Activated CD8-positive, alpha-beta T cell treated with anti-CD3 and anti-CD28 coated beads for 36 hours (primary cell): ENCODE results near the gene TNPO2. TPM values are rescaled to one million over a fixed set of nuclear protein-coding genes. Genes with fewer than 3 reads are reported as not detected.

Source experiments
- ATAC-seq: fragments of 200-7000 bp; cut with Tn5 transposase; one replicate; pipeline ENCODE4 v1.10.0; 2021; ENCODE audit warnings: mild to moderate bottlenecking, moderate library complexity
- CTCF ChIA-PET: fragments of 350-600 bp; sonication (Branson Sonifier 250); formaldehyde crosslinking; loops from one replicate; lab custom pipeline; 2021; ENCODE audit warnings: antibody characterized with exemption; lab: Charles Lee
- POLR2A ChIA-PET: fragments of 350-600 bp; sonication (Branson Sonifier 250); formaldehyde crosslinking; loops from one replicate; lab custom pipeline; 2021; ENCODE audit warnings: antibody characterized with exemption; lab: Charles Lee
- DNase-seq: peaks from one replicate; pipeline ENCODE4 v3.0.0-alpha.2; 2020
- H3K27ac Mint-ChIP-seq: one replicate; pipeline ENCODE4 v1.8.0; 2021; ENCODE audit warnings: mild to moderate bottlenecking, mixed read lengths
- H3K27me3 Mint-ChIP-seq: one replicate; pipeline ENCODE4 v1.8.0; 2021; ENCODE audit warnings: mixed read lengths
- H3K36me3 Mint-ChIP-seq: one replicate; pipeline ENCODE4 v1.8.0; 2021; ENCODE audit warnings: low read depth, mixed read lengths
- H3K4me1 Mint-ChIP-seq: one replicate; pipeline ENCODE4 v1.8.0; 2021; ENCODE audit warnings: low read depth, mixed read lengths
- H3K4me3 Mint-ChIP-seq: one replicate; pipeline ENCODE4 v1.8.0; 2021; ENCODE audit warnings: mild to moderate bottlenecking, moderate library complexity, mixed read lengths
- H3K9me3 Mint-ChIP-seq: one replicate; pipeline ENCODE4 v1.8.0; 2021; ENCODE audit warnings: mixed read lengths
- CTCF ChIP-seq: fragments of 200-600 bp; IDR thresholded peaks from one replicate; pipeline ENCODE4 v1.8.0; 2022; ENCODE audit warnings: antibody characterized with exemption, mild to moderate bottlenecking
- intact Hi-C: fragments of 100-400 bp; cut with micrococcal nuclease; formaldehyde crosslinking; loops from one replicate; pipeline ENCODE4 v1.10.0; 2022
- total RNA-seq, 2 experiments: library from RNA; stranded (reverse); gene quantifications; one replicate each; pipeline ENCODE4 v1.2.3, GENCODE V29; 2021

TNPO2 gene
- total RNA-seq, 2 experiments from 2014 or later: 90.7 to 94.5 TPM

- intact Hi-C loops: no loop called here
- H3K27me3 Mint-ChIP-seq: no peaks in the 10 kb centered on the region
- ATAC-seq (no peak), DNase-seq (no peak)
- no peak for TF ChIP-seq CTCF
- ChIA-PET CTCF (interaction anchor here (1.7 kb wide), 1 partner anchor 16 kb away, joined by 5 read pairs; no protein-coding TSS in a partner anchor), POLR2A (interaction anchor here (1.4 kb wide), 1 partner anchor 17 kb away, joined by 8 read pairs; no protein-coding TSS in a partner anchor)
- no peak overlapping the region for H3K4me3 Mint-ChIP-seq
- no peaks in the 10 kb centered on the region for H3K4me1 Mint-ChIP-seq
- H3K27ac Mint-ChIP-seq: no peak overlapping the region
- H3K36me3 Mint-ChIP-seq: peaks cover 59% of the 10 kb centered on the region
- no peaks in the 10 kb centered on the region for H3K9me3 Mint-ChIP-seq
Measured at GRCh38 chr19:12655546-12655945, 68.2 kb downstream of the TNPO2 start.

GRCh38 chr19:12652219-12652618, 71.5 kb downstream of the TNPO2 start:
- TF ChIP-seq CTCF: no peak
- Mint-ChIP-seq H3K27ac (no peak overlapping the region), H3K36me3 (peaks cover 57% of the 10 kb centered on the region), H3K4me1 (peaks cover 2% of the 10 kb centered on the region), H3K4me3 (no peak overlapping the region), H3K27me3 (no peaks in the 10 kb centered on the region), H3K9me3 (no peaks in the 10 kb centered on the region)
- intact Hi-C loops: no loop called here
- ChIA-PET POLR2A (interaction anchor here (1.1 kb wide), 1 partner anchor 11 kb away, joined by 3 read pairs; no protein-coding TSS in a partner anchor), CTCF (interaction anchor here (1.6 kb wide), 1 partner anchor 12 kb away, joined by 6 read pairs; no protein-coding TSS in a partner anchor)
- DNase-seq: no peak
- ATAC-seq: no peak

- H3K9me3 Mint-ChIP-seq: no peaks in the 10 kb centered on the region
- no peak for TF ChIP-seq CTCF
- intact Hi-C loops: no loop called here
- no peak overlapping the region for H3K4me3 Mint-ChIP-seq
- ATAC-seq: no peak
- peaks cover 5% of the 10 kb centered on the region for H3K4me1 Mint-ChIP-seq
- peaks cover 44% of the 10 kb centered on the region for H3K36me3 Mint-ChIP-seq
- ChIA-PET CTCF (interaction anchor here (1.2 to 2.3 kb wide), 2 partner anchors 11 to 16 kb away, joined by 3 to 13 read pairs; partner anchors contain the start of genes MAN2B1 and WDR83), POLR2A (interaction anchor here (1.1 kb wide), 1 partner anchor 22 kb away, joined by 3 read pairs; no protein-coding TSS in a partner anchor)
- no peak overlapping the region for H3K27ac Mint-ChIP-seq
- DNase-seq: no peak
- H3K27me3 Mint-ChIP-seq: no peaks in the 10 kb centered on the region
Measured at GRCh38 chr19:12649941-12650340, 73.8 kb downstream of the TNPO2 start.

Other genes with a start within 250 kb of the TNPO2 start
- 1 to 10 TPM; 1.5 to 1.6 TPM for gene ZNF709, start 239.1 kb downstream of the TNPO2 start, total RNA-seq
- 1 to 10 TPM; 6.2 to 7.4 TPM for gene ZNF564, start 172.4 kb downstream of the TNPO2 start, total RNA-seq
- 1 to 10 TPM; 6.8 to 9.3 TPM for gene ZNF490, start 113.1 kb downstream of the TNPO2 start, total RNA-seq
- 10 to 100 TPM; 15.1 to 16.7 TPM for gene ZNF791, start 113.0 kb downstream of the TNPO2 start, total RNA-seq
- gene MAN2B1, start 57.2 kb downstream of the TNPO2 start, total RNA-seq: 100 to 1,000 TPM; 127 to 135 TPM
- gene WDR83, start 57.1 kb downstream of the TNPO2 start, total RNA-seq: 10 to 100 TPM; 17.5 to 23.2 TPM
- 100 to 1,000 TPM; 113 TPM for gene DHPS, start 42.1 kb downstream of the TNPO2 start, total RNA-seq
- not detected for gene GNG14, start 35.9 kb downstream of the TNPO2 start, total RNA-seq
- gene FBXW9, start 27.3 kb downstream of the TNPO2 start, total RNA-seq: 10 to 100 TPM in 1 of 2 experiments, 1 to 10 TPM in 1; 9.9 to 10.8 TPM
- 100 to 1,000 TPM; 154 to 169 TPM for gene TRIR, start 10.8 kb upstream of the TNPO2 start, total RNA-seq
- gene GET3, start 13.6 kb upstream of the TNPO2 start, total RNA-seq: 10 to 100 TPM; 50.7 to 52.2 TPM
- not detected for gene BEST2, start 27.9 kb upstream of the TNPO2 start, total RNA-seq
- 10 to 100 TPM; 17.3 to 18.4 TPM for gene HOOK2, start 51.6 kb upstream of the TNPO2 start, total RNA-seq
- gene JUNB, start 67.6 kb upstream of the TNPO2 start, total RNA-seq: 100 to 1,000 TPM; 292 to 299 TPM
- gene PRDX2, start 77.9 kb upstream of the TNPO2 start, total RNA-seq: 100 to 1,000 TPM; 251 to 262 TPM
- gene THSD8, start 78.1 kb upstream of the TNPO2 start, total RNA-seq: 10 to 100 TPM; 31.1 to 36.2 TPM
- 10 to 100 TPM; 40.3 to 44.1 TPM for gene RNASEH2A, start 82.7 kb upstream of the TNPO2 start, total RNA-seq
- not detected for gene RTBDN, start 110.6 kb upstream of the TNPO2 start, total RNA-seq
- 1 to 10 TPM; 2.4 to 3.0 TPM for gene MAST1, start 114.6 kb upstream of the TNPO2 start, total RNA-seq
- gene DNASE2, start 157.5 kb upstream of the TNPO2 start, total RNA-seq: 10 to 100 TPM; 22.3 to 26.1 TPM
- gene KLF1, start 163.3 kb upstream of the TNPO2 start, total RNA-seq: under 1 TPM; 0.32 to 0.38 TPM
- 10 to 100 TPM; 37.5 to 43.8 TPM for gene GCDH, start 167.2 kb upstream of the TNPO2 start, total RNA-seq
- gene SYCE2, start 195.4 kb upstream of the TNPO2 start, total RNA-seq: 1 to 10 TPM; 3.0 to 4.4 TPM
- 100 to 1,000 TPM; 128 to 138 TPM for gene FARSA, start 209.8 kb upstream of the TNPO2 start, total RNA-seq
- gene CALR, start 214.7 kb upstream of the TNPO2 start, total RNA-seq: 100 to 1,000 TPM; 535 to 563 TPM
- 100 to 1,000 TPM; 189 to 190 TPM for gene RAD23A, start 221.9 kb upstream of the TNPO2 start, total RNA-seq
- gene GADD45GIP1, start 233.3 kb upstream of the TNPO2 start, total RNA-seq: 10 to 100 TPM; 32.6 to 36.0 TPM
- gene DAND5, start 245.6 kb upstream of the TNPO2 start, total RNA-seq: not detected